Sciatic nerve (tissue), 2 donors: ENCODE measurements around the gene TIAM1. TPM values are rescaled to one million over a fixed set of nuclear protein-coding genes. Genes with fewer than 3 reads are reported as not detected.
"Not testable (repeated sequence)": the region's sequence is repeated elsewhere in the genome, so short reads cannot be mapped to it uniquely, and the experiment has no call there.

Experiments
- ATAC-seq: fragments of 200-7000 bp; cut with Tn5 transposase; one replicate; pipeline ENCODE4 v1.9.1; 2020; ENCODE audit warnings: mild to moderate bottlenecking, moderate library complexity
- DNase-seq: peaks from one replicate; pipeline ENCODE4 v3.0.0-alpha.2; 2020; ENCODE audit warnings: low spot score
- intact Hi-C: fragments of 100-400 bp; cut with DNase I; formaldehyde crosslinking; loops from one replicate; pipeline ENCODE4 v1.14.2; 2022
- total RNA-seq: library from RNA; stranded (reverse); fragmentation: NEBNext Ultra II Directional; extraction: Animal tissue kit (Norgen Biotek cat#: 25700); gene quantifications from one replicate; pipeline ENCODE4 v1.2.1, GENCODE V29; 2021
- donor health status: DM: no; HTN: no; CAD: no.
- donor health status: DM: no; HTN: no; CAD: no.

Gene TIAM1
- total RNA-seq, 1 donor from 2014 or later: 40.2 TPM

DNA sequence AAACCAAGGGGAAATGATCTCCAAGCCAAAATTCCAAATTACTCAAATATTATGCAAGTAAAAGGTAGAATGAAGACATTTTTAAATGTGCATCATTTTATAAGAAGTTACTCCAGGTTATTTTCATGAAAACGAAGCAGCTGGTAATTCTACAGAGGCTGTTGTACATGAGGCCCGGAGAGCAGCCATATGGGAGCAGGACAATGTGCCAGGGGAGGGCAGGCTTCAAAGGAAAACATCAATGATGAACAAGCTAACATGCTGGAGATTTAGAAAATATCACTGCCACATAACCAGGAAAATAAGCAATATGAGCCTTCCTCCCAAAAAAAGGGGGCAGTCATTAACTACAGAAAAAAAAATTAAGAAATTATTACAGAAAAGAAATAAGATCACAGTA lies 109.1 kb downstream of the TIAM1 start:
- intact Hi-C loops: no loop called here
- no peak for DNase-seq
- ATAC-seq: no peak

DNA sequence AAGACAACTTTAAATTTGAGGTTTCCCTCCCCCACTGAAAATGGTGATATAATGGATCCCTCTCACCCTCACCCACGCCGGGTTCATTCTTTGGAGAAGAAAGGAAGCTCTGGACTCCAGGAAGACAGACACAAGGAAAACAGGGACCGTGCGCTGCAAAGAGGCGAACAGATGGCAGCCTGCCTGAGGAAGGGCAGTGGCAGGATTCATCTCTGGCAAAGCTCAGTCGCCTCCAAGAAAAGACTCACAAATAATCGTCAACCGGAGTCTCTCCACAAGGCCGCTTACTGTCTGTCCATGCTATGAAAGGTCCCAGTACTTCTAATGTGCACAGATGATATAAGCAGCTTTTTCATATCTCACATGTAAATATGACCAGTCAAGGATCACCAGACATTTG lies 110.3 kb downstream of the TIAM1 start:
- ATAC-seq: no peak
- no peak for DNase-seq
- intact Hi-C loops: no loop called here

DNA sequence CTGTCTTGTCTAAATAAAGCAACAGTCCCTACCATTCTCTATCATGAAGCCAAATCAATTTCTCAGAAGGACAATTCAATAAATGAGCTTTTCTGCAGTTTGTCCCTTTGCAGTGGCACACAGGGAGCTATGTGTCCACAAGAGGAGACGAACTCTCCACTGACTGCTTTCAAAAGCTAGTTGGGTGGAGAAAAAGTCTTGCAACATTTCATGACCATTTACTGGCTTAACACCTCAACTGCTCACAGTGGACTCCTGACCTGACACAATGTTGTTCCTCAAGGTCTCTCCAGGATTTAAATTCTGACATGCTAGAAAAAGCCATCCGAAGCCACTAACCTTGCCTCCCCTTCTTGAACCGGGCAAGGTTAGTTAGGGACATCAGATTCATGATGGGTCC lies 111.7 kb downstream of the TIAM1 start:
- intact Hi-C loops: no loop called here
- ATAC-seq (no peak), DNase-seq (no peak)

DNA sequence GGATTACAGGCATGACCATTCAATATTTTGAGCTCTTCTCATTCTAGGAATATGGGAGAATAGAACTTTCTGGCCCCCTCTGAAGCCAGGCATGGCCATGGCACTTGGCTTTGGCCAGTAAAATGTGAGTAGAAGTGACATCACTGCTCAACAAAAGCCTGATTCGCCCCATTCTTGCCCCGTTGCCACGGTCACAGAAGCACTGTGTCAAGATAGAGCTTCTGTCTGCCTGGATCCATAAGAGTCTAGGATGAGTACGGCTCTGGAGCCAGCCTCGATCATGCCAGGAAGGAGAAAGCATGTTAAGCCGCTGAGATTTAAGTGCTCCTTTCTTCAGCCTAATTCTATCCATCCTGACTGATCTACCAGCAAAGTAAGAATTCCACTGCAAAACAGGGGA lies 113.1 kb downstream of the TIAM1 start:
- intact Hi-C loops: no loop called here
- ATAC-seq: no peak

DNA sequence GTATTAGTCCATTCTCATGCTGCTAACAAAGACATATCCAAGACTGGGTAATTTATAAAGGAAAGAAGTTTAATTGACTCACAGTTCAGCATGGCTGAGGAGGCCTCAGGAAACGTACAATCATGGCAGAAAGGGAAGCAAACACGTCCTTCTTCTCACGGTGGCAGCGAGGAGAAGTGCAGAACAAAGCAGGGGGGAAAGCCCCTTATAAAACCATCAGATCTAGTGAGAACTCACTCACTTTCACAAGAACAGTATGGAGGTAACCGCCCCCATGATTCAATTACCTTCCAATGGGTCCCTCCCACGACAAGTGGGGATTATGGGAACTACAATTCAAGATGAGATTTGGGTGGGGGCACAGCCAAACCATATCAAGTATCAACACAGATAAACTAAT lies 115.3 kb downstream of the TIAM1 start:
- DNase-seq, ATAC-seq, intact Hi-C loops: not testable (repeated sequence)

More for the DNA sequence above, 113.1 kb downstream of the TIAM1 start:
- DNase-seq: no peak

DNA sequence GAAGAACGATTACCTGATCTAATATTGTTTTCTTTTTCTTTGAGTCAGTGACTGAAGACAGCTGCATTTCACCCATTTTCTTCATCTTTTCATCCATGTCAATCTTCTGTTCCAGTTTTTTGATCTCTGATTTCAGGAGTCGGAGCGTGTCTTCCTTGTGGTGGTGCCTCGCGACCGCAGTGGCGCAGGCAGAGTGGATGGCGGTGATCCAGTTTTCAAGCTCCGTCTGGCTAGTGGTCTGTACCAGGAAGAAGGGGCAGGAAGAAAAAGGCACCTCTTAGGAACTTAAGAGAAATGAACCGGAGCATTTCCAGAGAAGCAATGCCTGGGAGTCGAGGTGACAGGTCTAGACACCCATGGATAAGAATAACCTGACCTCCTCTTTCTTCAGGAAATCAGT lies 118.3 kb downstream of the TIAM1 start:
- no peak for ATAC-seq
- no peak for DNase-seq
- intact Hi-C loops: no loop called here

DNA sequence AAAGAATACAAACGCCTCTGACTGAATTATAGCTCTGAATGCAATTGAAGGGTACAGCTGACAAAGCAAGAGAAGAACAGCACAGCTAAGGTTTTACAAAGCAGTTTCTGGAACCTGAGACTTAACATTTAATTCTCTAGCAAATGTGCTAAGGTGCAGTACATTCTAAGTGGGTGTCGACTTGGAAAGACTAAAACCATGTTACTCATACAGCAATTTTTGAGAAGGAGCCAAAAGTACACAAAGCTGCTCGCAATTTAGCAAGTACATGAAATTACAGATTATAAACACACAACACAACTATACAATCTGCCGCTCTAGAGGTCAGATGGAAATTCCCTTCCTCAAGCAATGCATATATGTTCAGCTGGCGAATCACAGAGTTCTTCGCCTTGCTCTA lies 121.9 kb downstream of the TIAM1 start:
- intact Hi-C loops: no loop called here
- ATAC-seq (no peak), DNase-seq (no peak)

DNA sequence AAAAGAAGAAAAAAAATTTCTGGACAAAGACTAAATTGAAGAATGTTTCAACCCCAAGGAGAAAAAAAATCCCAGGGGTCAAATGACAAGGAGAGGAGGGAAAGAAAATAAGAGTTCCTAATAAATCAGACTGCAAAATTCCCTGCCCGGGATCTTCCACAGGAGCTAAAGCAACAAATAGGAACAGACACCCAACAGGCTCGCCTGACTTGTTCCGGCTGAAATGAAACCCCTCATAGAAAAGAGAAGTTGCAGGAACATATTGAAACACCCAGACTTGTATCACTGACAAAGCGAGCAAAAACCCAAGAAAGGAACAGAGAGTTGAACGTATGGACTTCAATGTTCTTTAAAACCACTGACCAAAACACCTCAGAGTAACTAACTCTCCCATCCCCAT lies 123.0 kb downstream of the TIAM1 start:
- intact Hi-C loops: no loop called here
- no peak for DNase-seq
- peak; percentile 42 for ATAC-seq

DNA sequence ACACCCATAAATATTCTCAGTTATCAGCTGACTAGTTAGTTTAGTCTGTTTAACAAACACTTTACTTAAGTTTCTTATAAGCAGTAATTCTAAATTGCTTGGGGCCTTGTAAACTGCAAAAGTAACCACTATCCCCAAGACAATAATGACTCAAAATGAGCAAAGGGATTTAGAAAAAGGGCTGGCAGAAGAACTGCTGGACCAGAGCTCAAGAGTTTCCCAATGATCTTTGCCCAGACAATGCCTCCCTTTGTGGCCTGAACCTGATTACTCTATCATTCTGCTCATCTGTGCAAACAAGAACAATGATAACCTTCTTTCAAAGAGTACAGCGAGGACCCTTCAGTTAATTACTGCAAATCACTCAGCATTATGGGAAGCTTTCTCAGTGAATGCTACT lies 123.5 kb downstream of the TIAM1 start:
- DNase-seq (no peak), ATAC-seq (peak; percentile 94)
- intact Hi-C loops: no loop called here

DNA sequence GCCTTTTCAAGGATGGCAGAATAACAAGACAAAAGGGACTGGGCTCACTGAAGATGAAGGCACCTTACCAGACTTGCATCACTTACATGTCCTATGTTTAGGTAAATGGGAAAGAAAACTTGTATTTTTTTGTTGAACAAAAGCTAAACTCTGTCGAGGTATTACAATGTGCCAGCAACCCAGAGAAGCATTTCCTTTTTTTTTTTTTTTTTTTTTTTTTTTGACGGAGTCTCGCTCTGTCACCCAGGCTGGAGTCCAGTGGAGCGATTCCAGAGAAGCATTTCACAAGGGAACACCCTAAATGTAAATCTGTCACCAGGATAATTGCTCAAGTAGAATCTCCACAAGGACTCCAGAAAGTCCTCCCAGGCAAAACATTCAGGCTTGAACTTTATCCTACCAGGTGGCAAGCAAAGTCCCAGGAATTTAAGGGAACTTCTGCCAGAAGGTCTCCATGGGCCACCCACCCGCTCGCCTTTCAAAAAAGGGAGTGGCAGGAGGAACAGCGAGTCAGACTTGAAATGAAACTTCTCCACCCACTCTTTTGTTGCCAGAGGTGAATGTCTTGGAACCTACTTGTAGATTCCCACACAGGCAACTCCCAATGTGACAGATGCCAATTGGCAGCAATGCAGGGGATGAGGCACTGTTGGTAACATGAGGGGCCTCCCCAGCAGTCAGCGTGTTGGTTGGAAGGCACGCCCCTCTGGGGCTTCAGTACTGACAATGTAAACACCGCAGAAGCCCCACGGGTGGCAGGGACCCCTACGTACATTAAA lies 125.0 kb downstream of the TIAM1 start:
- intact Hi-C loops: no loop called here

DNA sequence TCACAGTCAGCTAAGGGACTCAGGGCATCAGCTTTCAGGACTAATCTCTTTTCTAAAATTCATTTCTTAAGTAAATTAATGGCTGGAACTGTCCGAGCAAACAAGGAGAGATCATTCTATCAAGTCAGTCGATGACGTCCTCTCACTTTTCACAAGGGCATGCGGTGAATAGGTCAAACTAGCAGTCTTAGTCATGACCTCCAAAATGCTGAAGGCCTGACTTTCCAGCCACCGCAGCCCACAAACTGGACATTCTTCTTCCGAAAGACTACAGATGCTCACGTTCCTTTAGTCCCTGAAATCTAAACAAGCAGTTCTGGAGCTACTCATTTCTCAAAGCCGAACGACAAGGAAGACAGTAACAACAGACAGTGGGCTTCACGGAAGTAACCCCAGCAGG lies 127.9 kb downstream of the TIAM1 start:
- intact Hi-C loops: no loop called here
- DNase-seq (no peak), ATAC-seq (no peak)

More for the DNA sequence above, 125.0 kb downstream of the TIAM1 start:
- ATAC-seq (peak; percentile 64), DNase-seq (no peak)

DNA sequence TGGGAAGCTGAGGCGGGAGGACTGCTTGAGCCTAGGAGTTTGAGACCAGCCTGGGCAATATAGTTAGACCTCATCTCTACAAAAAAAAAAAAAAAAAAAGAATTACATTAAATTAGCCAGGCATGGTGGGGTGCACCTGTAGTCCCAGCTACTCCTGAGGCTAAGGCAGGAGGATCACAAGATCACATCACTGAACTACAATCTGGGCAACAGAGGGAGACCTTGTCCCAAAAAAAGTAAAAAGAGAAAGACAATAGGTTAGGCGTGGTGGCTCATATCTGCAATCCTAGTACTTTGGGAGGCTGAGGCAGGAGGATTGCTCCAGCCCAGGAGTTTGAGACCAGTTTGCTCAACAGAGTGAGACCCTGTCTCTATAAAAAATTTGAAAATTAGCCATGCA lies 130.3 kb downstream of the TIAM1 start:
- DNase-seq: no peak
- intact Hi-C loops: no loop called here
- no peak for ATAC-seq

DNA sequence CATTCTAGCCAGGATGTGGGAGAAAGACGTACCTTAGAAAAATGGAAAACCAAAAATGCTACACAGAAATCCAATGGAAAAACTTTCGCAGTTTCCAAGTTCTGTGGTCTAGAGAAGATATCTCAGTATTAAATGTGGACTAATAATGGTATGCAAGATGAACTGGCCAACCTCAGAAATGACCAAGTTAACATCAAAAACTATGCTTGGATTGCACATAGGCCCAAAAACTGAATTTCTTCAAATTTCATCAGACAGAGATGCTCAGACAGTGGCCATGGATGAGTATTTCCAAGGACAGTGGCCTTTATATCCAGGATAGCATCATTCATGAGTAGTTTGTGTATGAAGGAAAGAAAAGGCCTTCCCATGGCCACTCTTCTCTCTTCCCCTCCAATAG lies 132.2 kb downstream of the TIAM1 start:
- intact Hi-C loops: loop anchor here (1.0 kb wide), 1 partner anchor 33 kb away; no protein-coding TSS in a partner anchor
- DNase-seq (no peak), ATAC-seq (no peak)

DNA sequence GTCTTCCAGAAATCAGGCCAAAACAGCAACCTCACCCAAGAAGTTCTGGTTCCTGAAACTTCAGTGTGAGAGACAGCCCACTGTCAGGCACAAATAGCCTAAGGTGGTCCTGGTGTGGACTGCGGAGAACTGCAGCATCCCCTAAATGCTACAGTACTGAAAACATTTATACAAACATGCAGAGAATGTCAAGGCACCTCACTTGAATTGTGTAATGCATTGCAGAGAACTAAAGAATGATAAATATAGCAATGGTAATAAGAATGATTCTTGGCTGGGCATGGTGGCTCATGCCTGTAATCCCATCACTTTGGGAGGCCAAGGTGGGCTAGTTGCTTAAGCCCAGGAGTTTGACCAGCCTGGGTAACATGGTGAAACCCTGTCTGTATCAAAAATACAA lies 138.6 kb downstream of the TIAM1 start:
- intact Hi-C loops: no loop called here
- no peak for DNase-seq
- ATAC-seq: no peak

DNA sequence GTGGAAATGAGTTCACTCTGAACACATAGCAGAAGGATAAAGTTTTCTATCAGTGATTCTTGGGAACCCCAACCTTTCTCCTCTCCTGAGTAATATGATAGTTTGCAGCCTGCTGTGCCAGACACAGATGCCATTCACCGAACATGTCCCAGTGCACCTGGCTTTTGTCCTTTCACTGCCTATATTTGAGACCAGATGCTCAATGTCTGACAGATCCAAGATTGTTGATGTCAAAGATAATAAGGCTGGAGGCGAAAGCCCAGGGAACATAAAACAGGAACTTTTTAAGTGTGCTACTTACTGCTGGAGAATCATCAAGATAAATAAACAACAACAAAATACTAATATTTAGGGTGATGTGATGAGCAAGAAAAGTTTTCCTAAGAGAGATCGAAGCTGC lies 139.3 kb downstream of the TIAM1 start:
- DNase-seq: no peak
- no peak for ATAC-seq
- intact Hi-C loops: no loop called here

DNA sequence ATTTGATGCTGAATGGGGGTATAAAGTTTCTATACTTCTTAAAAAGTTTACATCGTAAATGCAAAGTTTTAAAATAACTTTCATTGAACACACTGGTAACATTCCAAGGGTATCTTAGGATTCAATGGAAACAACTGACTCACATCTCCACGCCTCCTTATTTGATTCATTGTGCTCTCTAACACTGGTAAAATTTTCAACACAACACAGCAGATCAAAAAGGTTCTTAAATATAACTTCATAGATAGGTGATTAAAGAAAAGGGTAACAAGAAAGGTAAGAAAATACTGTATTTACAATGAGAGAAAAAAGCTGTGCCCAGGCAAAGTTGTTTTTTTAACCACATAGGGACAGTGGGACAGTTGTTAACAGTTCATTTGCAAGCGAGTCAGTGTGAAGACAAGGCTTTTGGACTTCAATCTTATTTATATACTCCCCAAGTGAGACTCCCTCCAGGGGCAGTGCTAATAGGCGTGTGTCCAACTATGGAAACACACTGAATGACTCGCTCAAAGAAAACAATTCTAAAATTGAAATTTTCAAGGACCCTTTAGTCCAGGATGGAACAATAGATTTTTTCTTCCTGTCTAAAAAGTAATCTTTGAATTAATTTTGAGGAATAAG lies 140.5 kb downstream of the TIAM1 start:
- DNase-seq (no peak), ATAC-seq (no peak)
- intact Hi-C loops: no loop called here

DNA sequence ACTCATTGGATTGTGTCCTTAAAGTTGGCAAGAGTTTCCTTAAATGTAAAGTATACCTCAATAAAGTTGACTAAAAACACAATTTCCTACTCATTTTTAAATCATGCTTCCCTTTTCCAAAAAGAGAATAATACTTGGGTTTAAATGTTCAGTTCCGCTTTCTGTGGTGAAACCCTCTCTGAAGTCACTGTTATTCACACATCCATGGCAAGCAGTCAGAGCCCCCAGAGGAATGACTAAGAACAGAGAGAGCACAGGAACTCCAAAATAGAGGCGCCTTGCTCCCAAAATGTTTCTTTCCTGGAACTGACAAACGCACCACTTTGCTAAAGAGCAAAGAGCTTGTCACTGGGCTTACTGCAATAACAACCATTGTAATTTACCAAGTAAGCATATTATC lies 142.5 kb downstream of the TIAM1 start:
- intact Hi-C loops: no loop called here
- ATAC-seq (peak; percentile 97), DNase-seq (no peak)

DNA sequence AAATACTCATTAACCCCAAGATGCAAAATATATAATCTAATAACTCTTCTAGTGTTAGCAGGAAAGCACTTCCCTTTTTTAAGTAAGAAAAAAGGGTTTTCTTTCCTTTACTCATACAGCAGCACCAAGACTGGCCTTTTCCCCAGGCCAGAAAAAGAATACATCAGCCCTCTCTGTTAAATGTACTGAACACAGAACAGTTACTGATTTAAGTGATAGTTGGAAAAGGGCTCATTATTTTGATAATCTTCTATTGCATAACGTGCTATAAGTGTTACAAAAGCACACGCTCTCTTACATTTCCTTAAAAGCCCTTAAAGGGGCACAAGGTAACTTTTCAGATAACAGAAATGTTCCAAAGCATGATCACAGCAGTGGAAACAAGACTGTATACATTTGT lies 142.9 kb downstream of the TIAM1 start:
- intact Hi-C loops: no loop called here
- ATAC-seq (peak; percentile 40), DNase-seq (no peak)

DNA sequence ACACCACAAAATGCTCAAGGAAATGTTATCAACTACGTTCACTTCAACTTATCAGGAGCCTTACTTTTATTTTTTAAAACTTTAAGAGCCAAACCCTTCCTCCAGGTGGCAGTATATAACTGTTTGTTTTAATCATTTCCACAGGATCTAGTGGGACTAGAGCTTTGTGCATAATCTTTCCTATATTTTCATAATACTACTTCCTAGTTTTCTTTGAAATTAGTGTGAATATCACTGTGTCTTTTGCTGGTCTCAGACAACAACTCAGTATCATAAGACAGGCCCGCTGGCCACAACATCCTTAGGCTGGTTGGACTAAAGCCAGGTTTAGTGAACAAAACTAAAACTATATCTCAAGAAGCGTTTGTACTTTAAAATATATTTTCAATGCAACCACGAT lies 145.5 kb downstream of the TIAM1 start:
- intact Hi-C loops: loop anchor here (5.0 to 10.0 kb wide), 2 partner anchors 386 to 746 kb away; no protein-coding TSS in a partner anchor
- DNase-seq: no peak
- ATAC-seq: peak; percentile 41

DNA sequence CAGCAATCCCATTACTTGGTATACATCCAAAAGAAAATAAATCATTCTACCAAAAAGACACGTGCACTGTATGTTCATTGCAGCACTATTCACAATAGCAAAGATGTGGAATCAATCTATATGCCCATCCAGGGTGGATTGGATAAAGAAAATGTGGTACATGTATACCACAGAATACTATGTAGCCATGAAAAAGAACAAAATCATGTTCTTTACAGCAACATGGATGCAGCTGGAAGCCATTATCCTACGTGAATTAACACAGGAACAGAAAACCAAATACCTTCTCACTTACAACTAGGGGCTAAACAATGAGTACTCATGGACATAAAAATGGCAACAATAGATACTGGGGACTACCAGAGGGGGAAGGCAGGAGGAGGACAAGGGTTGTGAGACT lies 147.3 kb downstream of the TIAM1 start:
- DNase-seq (no peak), ATAC-seq (no peak)
- intact Hi-C loops: loop anchor here (5.0 to 10.0 kb wide), 2 partner anchors 388 to 744 kb away; no protein-coding TSS in a partner anchor
